ENCODE measurements around the gene NOL7.
A peak's percentile ranks its signal among the peaks of the same experiment; 100 is the strongest.

The NOL7 gene

DNA sequence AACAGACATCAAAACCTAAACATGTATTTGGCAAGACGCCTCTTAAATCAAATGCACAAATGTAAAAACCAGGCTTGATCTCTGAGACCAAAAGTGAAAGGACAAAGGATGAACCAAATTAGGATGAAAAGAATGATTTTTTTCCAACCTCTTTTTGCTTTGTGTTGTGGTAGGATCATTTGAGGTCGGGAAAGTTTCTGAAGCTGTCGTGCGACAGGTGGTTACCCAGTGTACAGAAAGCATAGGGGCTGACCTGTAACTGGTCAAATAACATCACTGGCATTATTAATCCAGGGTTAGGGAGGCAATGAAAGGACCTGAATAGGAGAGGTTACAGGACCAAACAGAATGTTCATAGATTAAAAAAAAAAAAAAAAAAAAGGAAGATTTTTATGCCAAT is 18.1 kb upstream of the NOL7 start:
- DNase-seq: no peak

- no peak for DNase-seq
Measured at GRCh38 chr6:13600036-13600435, 15.1 kb upstream of the NOL7 start.

DNA sequence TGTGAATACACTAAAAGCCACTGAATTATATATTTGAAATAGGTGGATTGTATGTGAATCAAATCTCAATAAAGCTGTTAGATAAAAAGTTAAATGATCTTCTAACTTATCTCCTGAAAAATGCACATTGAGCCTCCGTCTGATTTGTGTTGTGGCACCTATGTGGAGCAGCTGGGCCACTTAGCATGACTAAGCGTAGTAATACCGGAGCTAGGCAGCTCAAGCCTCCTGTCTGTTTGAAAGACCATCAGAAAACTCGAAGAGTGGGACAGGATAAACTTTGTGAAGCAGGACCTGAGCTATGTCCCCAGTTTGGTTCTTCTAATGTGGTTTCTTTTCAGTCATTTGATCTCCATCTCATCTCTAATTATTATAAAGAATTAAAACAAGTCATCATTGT is 11.0 kb upstream of the NOL7 start:
- no peak for DNase-seq

DNA sequence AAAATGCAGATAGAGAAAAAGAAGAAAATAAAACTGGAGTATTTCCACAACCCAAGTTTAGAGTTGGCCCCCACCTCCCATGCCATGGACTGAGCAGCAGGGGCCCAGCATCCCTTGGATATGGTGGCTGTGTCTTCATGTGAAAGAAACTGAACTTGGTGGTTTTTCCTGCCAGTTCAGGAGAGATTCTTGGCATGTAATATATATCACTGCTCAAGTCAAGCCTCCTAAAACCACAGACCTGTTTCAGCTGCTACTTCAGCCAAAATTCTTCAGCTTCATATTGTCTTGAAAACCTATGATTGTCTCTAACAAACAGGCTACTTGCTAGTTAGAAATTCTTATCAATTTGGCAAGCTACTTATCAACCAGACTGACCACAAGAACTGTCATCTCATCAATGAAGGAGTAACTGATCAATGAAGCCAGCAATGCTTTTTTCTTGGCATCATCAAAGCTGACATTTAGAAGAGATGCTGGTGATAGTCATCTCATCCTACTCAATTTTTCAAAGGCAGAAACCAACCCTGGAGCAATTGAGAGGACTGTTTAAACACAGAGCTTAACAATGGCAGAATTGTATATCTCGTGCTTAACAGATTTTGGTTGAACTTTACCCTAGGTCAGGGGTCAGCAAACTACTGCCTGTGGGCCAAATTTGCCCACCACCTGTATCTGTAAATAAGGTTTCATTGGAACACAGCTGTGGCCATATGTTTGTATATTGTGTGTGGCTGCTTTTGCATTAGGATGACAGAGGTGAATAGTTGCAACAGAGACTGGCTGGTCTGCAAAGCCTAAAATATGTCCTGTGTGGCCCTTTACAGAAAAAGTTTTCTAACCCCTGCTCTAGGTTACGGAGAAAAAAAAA is 10.4 kb upstream of the NOL7 start:
- no peak for DNase-seq

GRCh38 chr6:13605634-13606033 is 9.5 kb upstream of the NOL7 start:
- no peak for DNase-seq

DNA sequence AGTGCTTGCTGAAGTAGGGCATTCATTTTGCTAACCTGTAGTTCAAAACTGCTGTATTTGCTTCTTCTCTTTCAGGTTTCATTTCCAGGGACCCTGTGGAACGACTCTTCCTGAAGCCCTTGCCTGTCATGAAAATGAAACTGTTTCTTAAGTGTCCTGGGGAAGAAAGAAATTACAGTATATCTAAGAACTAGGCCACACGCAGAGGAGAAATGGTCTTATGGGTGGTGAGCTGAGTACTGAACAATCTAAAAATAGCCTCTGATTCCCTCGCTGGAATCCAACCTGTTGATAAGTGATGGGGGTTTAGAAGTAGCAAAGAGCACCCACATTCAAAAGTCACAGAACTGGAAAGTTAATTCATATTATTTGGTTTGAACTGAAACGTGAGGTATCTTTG is 3.4 kb upstream of the NOL7 start:
- DNase-seq: peak in 1 of 5 experiments; percentile 20

DNA sequence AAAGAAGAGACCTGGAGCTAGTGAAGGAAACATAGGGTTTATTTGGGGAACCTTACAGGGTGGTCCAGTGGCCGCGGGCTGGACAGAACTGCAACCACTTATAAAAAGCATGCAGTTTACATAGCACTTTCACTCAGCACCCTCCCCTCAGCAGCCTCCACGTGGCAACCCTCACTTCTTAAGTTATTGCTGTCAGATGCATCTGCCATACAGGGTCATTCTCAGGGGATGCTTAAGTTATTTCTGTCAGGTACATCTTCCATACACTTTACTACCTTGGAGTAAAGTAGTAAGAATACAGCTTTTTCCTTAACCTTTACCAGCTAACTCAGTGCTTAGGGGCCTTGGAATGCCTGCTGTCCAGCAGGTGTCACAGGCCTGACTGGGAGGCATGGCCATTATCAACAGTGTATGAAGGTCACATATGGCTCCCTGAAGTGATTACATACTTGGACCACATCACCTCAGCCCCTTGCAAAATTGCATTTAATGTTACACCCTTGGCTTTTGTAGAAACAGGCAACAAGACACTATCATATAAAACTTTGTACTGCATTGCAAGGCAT is 2.0 kb upstream of the NOL7 start:
- DNase-seq: no peak

DNA sequence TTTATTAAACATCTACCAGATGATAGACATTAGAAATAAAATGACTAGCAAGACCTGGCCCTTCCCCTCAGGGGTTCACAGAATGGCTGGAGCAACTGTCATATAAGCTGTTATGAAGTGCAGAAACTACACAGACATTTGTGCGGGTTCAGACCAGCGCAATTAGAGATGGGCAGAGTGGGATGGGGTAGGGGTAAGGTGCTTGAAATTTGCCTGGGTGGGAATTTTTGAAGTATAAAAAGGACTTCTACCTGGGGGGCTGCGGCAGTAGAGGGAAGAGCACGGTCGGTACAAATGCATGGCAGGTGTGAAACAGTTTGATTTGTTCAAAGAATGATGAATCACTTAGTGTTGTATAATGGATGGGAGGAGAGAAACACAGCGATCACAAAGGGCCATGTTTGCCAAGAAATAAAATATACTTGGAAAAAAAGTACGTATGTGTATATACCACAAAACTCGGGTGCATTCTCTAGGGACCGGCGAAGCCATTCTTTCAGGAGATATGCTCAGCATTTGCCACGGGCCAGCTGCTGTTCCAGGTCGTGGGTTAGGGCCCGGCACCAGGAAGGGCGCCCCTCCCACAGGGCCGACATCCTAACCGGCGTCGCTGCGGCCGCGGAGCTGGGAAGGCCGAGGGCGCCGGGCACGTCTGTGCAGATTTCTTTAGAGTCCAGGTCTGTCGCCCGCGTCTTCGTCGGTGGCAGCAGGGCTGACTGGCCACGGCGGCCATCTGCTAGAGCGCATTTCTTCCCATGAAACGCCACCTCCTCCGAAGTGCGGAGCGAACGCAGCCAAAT is 809 bp upstream of the NOL7 start:
- peak in 2 of 5 experiments; percentile 12 to 22 for DNase-seq

GRCh38 chr6:13615792-13616120 is 621 bp downstream of the NOL7 start:
- DNase-seq: peak; percentile 21 to 48 (median 31)

DNA sequence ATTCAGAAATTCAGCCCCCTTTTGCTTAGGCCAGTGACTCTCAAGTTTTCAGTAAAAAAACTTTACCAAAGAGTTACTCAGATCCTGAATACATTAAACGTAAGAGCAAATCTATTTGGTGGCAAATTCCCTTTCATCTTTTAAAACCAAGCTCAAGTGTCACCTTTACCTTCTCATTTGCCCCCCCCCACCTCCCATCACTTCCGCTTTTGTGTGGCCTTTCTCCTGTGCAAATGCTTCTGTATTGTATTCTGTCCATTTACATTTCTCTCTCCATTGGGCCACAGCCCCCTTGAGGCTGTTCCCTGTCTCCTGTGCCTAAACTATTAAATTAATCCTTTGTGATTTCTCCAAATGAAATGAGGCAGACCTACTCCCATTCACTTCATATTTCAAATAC is 1.9 kb downstream of the NOL7 start:
- DNase-seq: no peak

GRCh38 chr6:13624871-13625288 is 9.7 kb downstream of the NOL7 start:
- peak in 2 of 5 experiments; percentile 7 to 65 for DNase-seq

GRCh38 chr6:13629459-13630116 is 14.5 kb downstream of the NOL7 start:
- no peak for DNase-seq

DNA sequence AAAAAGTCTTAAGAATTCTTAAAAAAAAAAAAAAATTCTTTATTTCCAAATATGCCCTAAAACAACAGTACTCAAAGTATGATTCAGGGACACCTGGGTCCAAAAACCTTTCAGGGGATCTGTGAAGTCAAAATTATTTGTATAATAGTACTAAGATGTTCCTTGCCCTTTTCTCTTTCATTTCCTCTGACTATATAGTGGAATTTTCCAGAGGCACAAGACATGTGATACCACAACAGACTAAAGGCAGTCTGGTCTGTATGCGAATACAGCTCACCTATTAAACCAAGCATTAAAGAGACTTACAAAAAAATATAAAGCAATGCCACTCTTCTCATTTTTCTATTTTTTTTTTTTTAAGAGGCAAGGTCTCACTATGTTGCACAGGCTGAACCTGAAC is 15.4 kb downstream of the NOL7 start:
- DNase-seq: no peak

GRCh38 chr6:13633343-13633742 is 18.2 kb downstream of the NOL7 start:
- DNase-seq: no peak

DNA sequence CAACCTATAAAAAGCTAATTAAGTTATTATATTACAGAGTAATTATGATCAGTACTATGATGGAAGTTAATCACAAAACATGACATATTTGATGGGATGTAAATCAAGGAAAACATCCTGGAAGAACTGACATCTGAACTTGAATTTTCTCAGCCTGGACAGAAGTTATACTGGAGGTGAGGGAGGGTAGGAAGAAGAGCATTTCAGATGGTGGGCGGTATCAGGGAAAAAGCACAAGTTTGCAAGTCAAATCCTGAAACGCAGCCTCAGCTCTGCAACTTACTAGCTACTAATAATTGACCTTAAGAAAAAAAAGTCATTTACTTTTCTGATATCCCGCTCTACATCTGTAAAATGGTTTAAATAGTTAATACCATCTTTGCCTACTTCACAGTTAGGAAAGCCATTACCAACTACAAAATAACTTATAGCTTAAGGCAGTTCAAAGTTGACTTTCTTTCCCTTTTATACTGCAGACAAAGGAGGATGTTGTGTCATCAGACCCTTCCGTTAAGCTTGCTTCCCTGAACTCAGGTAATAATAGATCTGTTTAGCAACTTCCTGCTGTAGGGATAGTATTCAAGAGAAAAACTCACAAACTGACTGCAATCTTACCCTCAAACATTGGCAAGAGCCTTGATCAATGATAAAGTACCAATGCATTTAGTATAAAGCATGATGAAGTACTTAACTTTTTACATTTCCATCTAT is 21.0 kb downstream of the NOL7 start:
- DNase-seq: no peak

DNA sequence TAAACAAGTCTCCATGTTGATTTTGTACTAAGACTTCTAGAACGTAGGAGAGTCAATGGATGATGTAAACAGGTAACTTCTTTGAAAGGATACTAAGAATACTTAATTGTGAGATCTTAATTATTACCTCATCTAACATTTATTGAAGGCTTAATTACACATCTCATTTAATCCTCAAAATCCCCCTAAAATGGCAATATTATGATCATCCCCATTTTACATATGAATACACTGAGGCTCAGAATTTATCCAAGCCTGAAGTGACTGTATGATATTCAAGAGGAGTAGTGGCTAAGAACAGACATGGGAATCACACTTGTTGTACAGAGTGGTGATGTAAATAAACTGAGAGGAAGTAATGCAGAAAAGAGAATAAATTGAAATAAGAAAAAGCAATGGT is 22.9 kb downstream of the NOL7 start:
- no peak for DNase-seq

DNA sequence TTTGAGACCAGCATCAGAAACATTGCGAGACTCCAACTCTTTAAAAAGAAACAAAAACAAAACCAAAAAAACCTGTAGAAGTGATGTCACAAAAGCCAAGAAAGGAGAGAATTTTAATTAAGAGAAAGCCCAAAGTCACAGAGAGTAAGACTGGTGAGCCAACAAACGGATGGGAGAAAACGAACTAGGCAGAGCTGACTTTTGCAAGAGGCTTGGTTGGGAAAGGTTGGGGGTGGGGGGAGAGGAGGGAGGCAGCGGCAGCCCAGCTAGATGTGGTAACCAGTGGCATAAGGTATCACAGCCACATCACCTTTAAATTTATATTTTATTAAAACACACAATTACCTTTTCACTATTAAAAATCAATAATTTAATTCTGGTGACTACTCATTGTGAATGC is 23.5 kb downstream of the NOL7 start:
- no peak for DNase-seq

DNA sequence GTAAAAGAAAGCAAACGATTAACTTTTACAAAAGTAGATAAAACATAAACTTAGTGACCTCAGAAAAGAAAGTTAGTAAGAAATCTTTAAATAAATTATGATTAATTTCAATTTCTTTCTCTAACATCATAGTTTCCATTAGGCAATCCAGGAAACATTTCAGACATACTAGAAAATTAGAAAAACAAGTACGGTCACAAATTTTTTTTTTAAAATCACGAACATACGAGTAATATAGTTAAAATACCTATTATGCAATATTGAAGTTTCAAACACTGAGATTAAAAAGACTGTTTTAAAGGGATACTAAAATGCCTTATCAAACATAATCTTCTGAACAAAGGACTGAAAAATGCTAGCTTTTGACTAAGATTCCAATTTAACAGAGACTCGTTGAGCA is 26.2 kb downstream of the NOL7 start:
- no peak for DNase-seq

DNA sequence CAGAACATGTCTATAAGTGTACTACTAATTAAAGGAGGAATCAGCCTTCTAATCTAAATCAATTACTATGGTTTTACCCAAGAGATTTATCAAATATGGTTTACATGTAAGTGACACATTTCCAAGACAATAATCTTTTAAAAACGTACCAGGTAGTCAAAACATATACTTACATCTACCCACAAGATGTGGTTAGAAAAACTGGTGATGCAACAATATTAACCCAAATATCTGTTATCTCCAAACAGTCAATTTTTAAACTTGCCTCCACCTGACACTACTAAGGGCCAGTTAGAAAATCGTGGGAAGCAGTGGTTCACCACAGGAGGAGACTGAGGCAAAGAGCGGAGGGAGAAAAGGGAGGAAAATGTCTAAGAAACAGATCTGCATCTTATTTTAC is 28.0 kb downstream of the NOL7 start:
- peak in 1 of 5 experiments; percentile 6 for DNase-seq

DNA sequence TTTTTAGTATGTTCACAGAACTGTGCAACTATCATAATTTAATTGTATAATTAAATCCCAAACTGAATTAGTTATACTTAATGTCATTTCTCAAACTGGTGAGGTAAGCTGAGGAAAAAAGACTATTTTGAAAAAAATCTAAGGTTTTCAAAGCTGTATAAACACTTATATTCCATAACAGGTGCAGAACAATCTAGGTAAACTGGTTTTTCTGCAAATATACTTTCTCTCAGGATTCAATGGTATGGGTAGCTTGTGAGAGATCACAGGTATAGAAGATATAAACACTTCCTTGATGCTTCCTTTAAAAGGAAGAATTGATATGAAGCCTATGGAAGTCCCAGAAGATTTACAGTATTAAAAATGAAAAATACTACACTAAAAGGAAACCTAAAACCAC is 33.7 kb downstream of the NOL7 start:
- no peak for DNase-seq

- DNase-seq: no peak
Measured at GRCh38 chr6:13649393-13649792, 34.3 kb downstream of the NOL7 start.

- no peak for DNase-seq
Measured at GRCh38 chr6:13653296-13653695, 38.2 kb downstream of the NOL7 start.

GRCh38 chr6:13654496-13654895 is 39.4 kb downstream of the NOL7 start:
- no peak for DNase-seq
